Measurements from ENCODE around the gene DHRS7C. TPM values are rescaled to one million over a fixed set of nuclear protein-coding genes. Genes with fewer than 3 reads are reported as not detected.

The DHRS7C gene
- total RNA-seq, 4 donors from 2014 or later, result not detected

GRCh38 chr17:9802697-9803096 lies 11.3 kb upstream of the DHRS7C start:
- Histone ChIP-seq H3K4me3 (no peak overlapping the region), H3K27me3 (no peaks in the 10 kb centered on the region), H3K27ac (no peak overlapping the region), H3K36me3 (no peaks in the 10 kb centered on the region), H3K9me3 (no peaks in the 10 kb centered on the region), H3K4me1 (no peaks in the 10 kb centered on the region)
- intact Hi-C loops (cut with DNase I; ENCODE audit: low total_unique reads), result no loop called here
- DNase-seq, result no peak
- TF ChIP-seq, protein P1, sequence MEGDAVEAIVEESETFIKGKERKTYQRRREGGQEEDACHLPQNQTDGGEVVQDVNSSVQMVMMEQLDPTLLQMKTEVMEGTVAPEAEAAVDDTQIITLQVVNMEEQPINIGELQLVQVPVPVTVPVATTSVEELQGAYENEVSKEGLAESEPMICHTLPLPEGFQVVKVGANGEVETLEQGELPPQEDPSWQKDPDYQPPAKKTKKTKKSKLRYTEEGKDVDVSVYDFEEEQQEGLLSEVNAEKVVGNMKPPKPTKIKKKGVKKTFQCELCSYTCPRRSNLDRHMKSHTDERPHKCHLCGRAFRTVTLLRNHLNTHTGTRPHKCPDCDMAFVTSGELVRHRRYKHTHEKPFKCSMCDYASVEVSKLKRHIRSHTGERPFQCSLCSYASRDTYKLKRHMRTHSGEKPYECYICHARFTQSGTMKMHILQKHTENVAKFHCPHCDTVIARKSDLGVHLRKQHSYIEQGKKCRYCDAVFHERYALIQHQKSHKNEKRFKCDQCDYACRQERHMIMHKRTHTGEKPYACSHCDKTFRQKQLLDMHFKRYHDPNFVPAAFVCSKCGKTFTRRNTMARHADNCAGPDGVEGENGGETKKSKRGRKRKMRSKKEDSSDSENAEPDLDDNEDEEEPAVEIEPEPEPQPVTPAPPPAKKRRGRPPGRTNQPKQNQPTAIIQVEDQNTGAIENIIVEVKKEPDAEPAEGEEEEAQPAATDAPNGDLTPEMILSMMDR (IDR thresholded peaks at IDR 0.05), result no peak
- no peak for TF ChIP-seq POLR2A (IDR thresholded peaks at IDR 0.05)

- Histone ChIP-seq H3K27me3 (no peaks in the 10 kb centered on the region), H3K27ac (no peak overlapping the region), H3K9me3 (no peaks in the 10 kb centered on the region), H3K4me1 (no peaks in the 10 kb centered on the region), H3K36me3 (no peaks in the 10 kb centered on the region), H3K4me3 (no peak overlapping the region)
- intact Hi-C loops (cut with DNase I; ENCODE audit: low total_unique reads), result no loop called here
- no peak for TF ChIP-seq POLR2A (IDR thresholded peaks at IDR 0.05)
- TF ChIP-seq, protein P1 (IDR thresholded peaks at IDR 0.05), result no peak
- DNase-seq, result no peak
Measured at GRCh38 chr17:9802294-9802693, 10.9 kb upstream of the DHRS7C start.

DNA sequence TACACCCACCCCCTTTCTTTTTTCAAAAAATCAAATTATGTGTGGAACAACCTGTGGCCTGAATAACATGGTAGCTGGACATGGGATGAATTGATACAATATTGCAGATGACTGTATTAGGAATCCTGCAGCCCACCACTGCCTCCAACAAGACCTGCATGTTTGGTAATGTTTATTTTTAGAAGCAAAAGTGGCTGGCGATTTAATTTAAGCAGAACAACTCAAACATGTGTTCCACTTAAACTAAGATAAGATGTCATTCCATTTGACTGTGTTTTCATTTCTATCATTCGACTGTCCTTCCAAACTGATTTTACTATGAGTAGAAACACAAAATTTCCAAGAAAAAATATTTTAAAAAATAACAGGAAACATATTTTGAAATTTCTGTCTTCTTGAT lies 10.1 kb upstream of the DHRS7C start:
- H3K36me3 ChIP-seq, result no peaks in the 10 kb centered on the region
- H3K4me1 ChIP-seq, result no peaks in the 10 kb centered on the region
- no peak overlapping the region for H3K4me3 ChIP-seq
- TF ChIP-seq, protein P1 (IDR thresholded peaks at IDR 0.05), result no peak
- no peak for TF ChIP-seq POLR2A (IDR thresholded peaks at IDR 0.05)
- DNase-seq, result no peak
- H3K27me3 ChIP-seq, result no peaks in the 10 kb centered on the region
- no peaks in the 10 kb centered on the region for H3K9me3 ChIP-seq
- no peak overlapping the region for H3K27ac ChIP-seq
- intact Hi-C loops (cut with DNase I; ENCODE audit: low total_unique reads), result no loop called here

GRCh38 chr17:9798724-9799123 lies 7.3 kb upstream of the DHRS7C start:
- no peaks in the 10 kb centered on the region for H3K36me3 ChIP-seq
- no peak overlapping the region for H3K27ac ChIP-seq
- TF ChIP-seq, protein P1 (IDR thresholded peaks at IDR 0.05), result no peak
- no peak for TF ChIP-seq POLR2A (IDR thresholded peaks at IDR 0.05)
- no peak for DNase-seq
- no peaks in the 10 kb centered on the region for H3K4me1 ChIP-seq
- no peaks in the 10 kb centered on the region for H3K9me3 ChIP-seq
- intact Hi-C loops (cut with DNase I; ENCODE audit: low total_unique reads), result no loop called here
- H3K4me3 ChIP-seq, result no peak overlapping the region
- no peaks in the 10 kb centered on the region for H3K27me3 ChIP-seq

DNA sequence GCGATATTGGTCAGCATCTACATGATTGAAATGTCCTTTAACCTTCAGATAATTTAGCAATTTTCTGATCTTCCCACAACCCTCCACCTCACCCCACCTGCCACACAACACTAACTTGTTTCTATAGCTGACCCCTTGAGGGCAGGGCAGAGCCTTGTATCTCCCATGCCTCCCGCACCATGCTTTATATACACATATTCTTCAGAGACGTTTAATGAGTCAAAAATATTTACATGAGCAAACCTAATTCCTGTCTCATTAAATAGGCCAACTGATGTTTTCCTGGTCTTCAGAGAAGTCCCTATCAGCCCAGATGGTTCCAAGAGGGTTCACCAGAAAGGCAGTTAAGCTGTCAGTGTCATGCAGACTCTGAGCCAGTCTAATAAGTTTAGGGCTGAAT lies 6.6 kb upstream of the DHRS7C start:
- Histone ChIP-seq H3K4me1 (no peaks in the 10 kb centered on the region), H3K27me3 (no peaks in the 10 kb centered on the region), H3K9me3 (no peaks in the 10 kb centered on the region), H3K27ac (no peak overlapping the region), H3K4me3 (no peak overlapping the region), H3K36me3 (no peaks in the 10 kb centered on the region)
- DNase-seq, result no peak
- TF ChIP-seq POLR2A (IDR thresholded peaks at IDR 0.05), result no peak
- TF ChIP-seq, protein P1 (IDR thresholded peaks at IDR 0.05), result no peak
- intact Hi-C loops (cut with DNase I; ENCODE audit: low total_unique reads), result no loop called here
